ENCODE results near the gene CTAGE9. TPM values are rescaled to one million over a fixed set of nuclear protein-coding genes. Genes with fewer than 3 reads are reported as not detected.

The CTAGE9 gene
- total and polyA plus RNA-seq, 10 donors = not detected

GRCh38 chr6:131678442-131678841 lies 32.4 kb downstream of the CTAGE9 start:
- no peaks in the 10 kb centered on the region for H3K36me3 ChIP-seq
- intact Hi-C loops (cut with DNase I; ENCODE audit: low total_unique reads) = no loop called here
- TF ChIP-seq CTCF (IDR thresholded peaks at IDR 0.05 in 8 of 11, conservative IDR thresholded peaks at IDR 0.05 in 3 of 11) (no peak), POLR2A (IDR thresholded peaks at IDR 0.05) (no peak), POLR2AphosphoS5 (IDR thresholded peaks at IDR 0.05) (no peak)
- H3K27me3 ChIP-seq (replicated peaks in 1 of 7) = no peaks in the 10 kb centered on the region
- H3K27ac ChIP-seq = no peak overlapping the region
- no peaks in the 10 kb centered on the region for H3K9me3 ChIP-seq
- H3K4me3 ChIP-seq = no peak overlapping the region
- peaks cover 0 to 6% (median 0%) of the 10 kb centered on the region in 6 donors for H3K4me1 ChIP-seq
- no peak for DNase-seq
- WGBS, 5 donors = 75 to 92% (median 89%) methylated on average over 5 of the region's 5 CpGs

- WGBS, 5 donors = 89 to 97% (median 94%) methylated on average over 2 of the region's 2 CpGs
- Histone ChIP-seq H3K9me3 (no peaks in the 10 kb centered on the region), H3K4me3 (no peak overlapping the region), H3K36me3 (no peaks in the 10 kb centered on the region), H3K27me3 (replicated peaks in 1 of 7) (no peaks in the 10 kb centered on the region), H3K4me1 (no peaks in the 10 kb centered on the region), H3K27ac (no peak overlapping the region)
- intact Hi-C loops (cut with DNase I; ENCODE audit: low total_unique reads) = no loop called here
- no peak for TF ChIP-seq POLR2AphosphoS5 (IDR thresholded peaks at IDR 0.05)
- DNase-seq = no peak
These were observed 37.6 kb downstream of the CTAGE9 start for GRCh38 chr6:131673184-131673583.

- WGBS, 5 donors = 28 to 63% (median 53%) methylated on average over 1 of the region's 1 CpG
- no peak for DNase-seq
- no peak overlapping the region for H3K4me3 ChIP-seq
- H3K9me3 ChIP-seq = no peaks in the 10 kb centered on the region
- no peaks in the 10 kb centered on the region for H3K4me1 ChIP-seq
- intact Hi-C loops (cut with DNase I; ENCODE audit: low total_unique reads) = no loop called here
- H3K27ac ChIP-seq = no peak overlapping the region
- TF ChIP-seq POLR2A (IDR thresholded peaks at IDR 0.05) (no peak), CTCF (IDR thresholded peaks at IDR 0.05 in 8 of 11, conservative IDR thresholded peaks at IDR 0.05 in 3 of 11) (no peak), POLR2AphosphoS5 (IDR thresholded peaks at IDR 0.05) (no peak)
- H3K36me3 ChIP-seq = no peaks in the 10 kb centered on the region
- no peaks in the 10 kb centered on the region for H3K27me3 ChIP-seq (replicated peaks in 1 of 7)
These were observed 40.9 kb downstream of the CTAGE9 start for GRCh38 chr6:131669891-131670290.

- intact Hi-C loops (cut with DNase I; ENCODE audit: low total_unique reads) = no loop called here
- WGBS, 5 donors = 88 to 97% (median 89%) methylated on average over 2 of the region's 2 CpGs
- Histone ChIP-seq H3K27ac (no peak overlapping the region), H3K9me3 (no peaks in the 10 kb centered on the region), H3K27me3 (replicated peaks in 1 of 7) (no peaks in the 10 kb centered on the region), H3K4me1 (no peaks in the 10 kb centered on the region), H3K36me3 (no peaks in the 10 kb centered on the region), H3K4me3 (no peak overlapping the region)
- no peak for TF ChIP-seq POLR2A (IDR thresholded peaks at IDR 0.05)
- TF ChIP-seq POLR2AphosphoS5 (IDR thresholded peaks at IDR 0.05) = no peak
- no peak for TF ChIP-seq CTCF (IDR thresholded peaks at IDR 0.05 in 8 of 11, conservative IDR thresholded peaks at IDR 0.05 in 3 of 11)
- no peak for DNase-seq
These were observed 47.1 kb downstream of the CTAGE9 start for GRCh38 chr6:131663578-131664165.

- intact Hi-C loops (cut with DNase I; ENCODE audit: low total_unique reads) = no loop called here
- Histone ChIP-seq H3K36me3 (no peaks in the 10 kb centered on the region), H3K4me3 (no peak overlapping the region), H3K9me3 (no peaks in the 10 kb centered on the region), H3K27ac (no peak overlapping the region), H3K27me3 (replicated peaks in 1 of 7) (no peaks in the 10 kb centered on the region), H3K4me1 (no peaks in the 10 kb centered on the region)
- DNase-seq = no peak
- TF ChIP-seq POLR2AphosphoS5 (IDR thresholded peaks at IDR 0.05) (no peak), POLR2A (IDR thresholded peaks at IDR 0.05) (no peak), CTCF (IDR thresholded peaks at IDR 0.05 in 8 of 11, conservative IDR thresholded peaks at IDR 0.05 in 3 of 11) (no peak)
- WGBS, 5 donors = 33 to 61% (median 53%) methylated on average over 1 of the region's 1 CpG
These were observed 50.6 kb downstream of the CTAGE9 start for GRCh38 chr6:131660195-131660594.
